ENCODE measurements around the gene LRFN4.

- TF ChIP-seq ZNF70 (CRISPR knock-in tag; IDR thresholded peaks at IDR 0.05), result no peak
- TF ChIP-seq PATZ1 (CRISPR knock-in tag; IDR thresholded peaks at IDR 0.05; ENCODE audit: borderline replicate concordance), result no peak
- TF ChIP-seq RARB (CRISPR knock-in tag; IDR thresholded peaks at IDR 0.05), result no peak
- TF ChIP-seq OSR1 (CRISPR knock-in tag; IDR thresholded peaks at IDR 0.05), result no peak
- no peak for TF ChIP-seq ZC3H10 (CRISPR knock-in tag; IDR thresholded peaks at IDR 0.05)
- no peak for TF ChIP-seq POU6F1 (CRISPR knock-in tag; IDR thresholded peaks at IDR 0.05; ENCODE audit: borderline replicate concordance, low read depth)
- no peak for TF ChIP-seq TCF4 (CRISPR knock-in tag; IDR thresholded peaks at IDR 0.05; ENCODE audit: borderline replicate concordance)
- no peak for TF ChIP-seq CREB5 (CRISPR knock-in tag; IDR thresholded peaks at IDR 0.05; ENCODE audit: low read depth)
- no peak for TF ChIP-seq BACH2 (CRISPR knock-in tag; IDR thresholded peaks at IDR 0.05; ENCODE audit: borderline replicate concordance)
- no peak for TF ChIP-seq PPARA (CRISPR knock-in tag; IDR thresholded peaks at IDR 0.05; ENCODE audit: borderline replicate concordance)
These were observed 7.5 kb downstream of the LRFN4 start for GRCh38 chr11:66864172-66864901.

All from SK-N-SH treated with all-trans-retinoic acid at 6 μM for 48 hours (cell line).